ENCODE measurements around the gene EMID1.

EMID1 gene

DNA sequence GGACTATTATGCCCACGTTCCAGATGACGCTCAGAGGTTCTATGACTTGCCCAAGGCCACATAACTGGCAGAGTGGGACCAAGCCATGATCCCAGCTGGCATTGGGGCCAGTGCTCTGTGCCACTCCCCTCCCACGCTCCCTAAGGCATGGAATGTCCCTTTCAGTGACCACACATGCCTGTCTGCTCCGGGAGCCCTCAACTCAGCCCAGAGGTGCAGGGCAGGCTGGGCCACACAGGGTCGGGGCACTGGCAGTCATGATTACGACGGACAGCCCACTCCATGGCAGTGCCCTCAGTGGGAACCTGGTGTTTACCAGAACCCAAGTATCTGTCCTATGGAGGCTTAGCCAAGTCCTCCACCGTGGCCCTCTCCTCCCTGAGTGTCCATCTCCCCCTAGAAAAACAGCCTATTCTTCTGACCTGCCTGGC, 52.1 kb downstream of the EMID1 start:
- no peak overlapping the region for H3K9ac ChIP-seq (ENCODE audit: low read depth, low read length, poor library complexity, severe bottlenecking)
- 0 out of 2 replicates have a peak, but pooled peaks cover 3% of the 10 kb centered on the region for H3F3A ChIP-seq (ENCODE audit: low read depth)
- H3K9me3 ChIP-seq (ENCODE audit: insufficient read depth, low read depth, low read length): no peaks in the 10 kb centered on the region
- peaks cover 73% of the 10 kb centered on the region; the same call in 1 of the 2 replicates for H3K36me3 ChIP-seq (ENCODE audit: insufficient read depth, low read length)
- no peaks in the 10 kb centered on the region for H3K27me3 ChIP-seq (ENCODE audit: insufficient read depth, low read length, poor library complexity, severe bottlenecking)
- H4K20me1 ChIP-seq (ENCODE audit: insufficient read depth, low read length, poor library complexity, severe bottlenecking): no peaks in the 10 kb centered on the region
- no peaks in the 10 kb centered on the region for H3K79me2 ChIP-seq (ENCODE audit: insufficient read depth, low read length)
- H3K9me2 ChIP-seq (replicated peaks; ENCODE audit: low read depth, low read length): no peaks in the 10 kb centered on the region
- H3K4me2 ChIP-seq (ENCODE audit: low read depth, low read length, poor library complexity, severe bottlenecking): no peak overlapping the region
- no peaks in the 10 kb centered on the region for H3K4me1 ChIP-seq (ENCODE audit: insufficient read depth, low read length, poor library complexity, severe bottlenecking)
- no peak overlapping the region for H2AFZ ChIP-seq (ENCODE audit: low read length)
- TF ChIP-seq CTCF (conservative IDR thresholded peaks at IDR 0.05; ENCODE audit: low read length): no peak
- no peak for TF ChIP-seq EZH2phosphoT487 (IDR thresholded peaks at IDR 0.05; ENCODE audit: borderline replicate concordance)
- no peak overlapping the region for H3K4me3 ChIP-seq (ENCODE audit: low read length, poor library complexity, severe bottlenecking)

DNA sequence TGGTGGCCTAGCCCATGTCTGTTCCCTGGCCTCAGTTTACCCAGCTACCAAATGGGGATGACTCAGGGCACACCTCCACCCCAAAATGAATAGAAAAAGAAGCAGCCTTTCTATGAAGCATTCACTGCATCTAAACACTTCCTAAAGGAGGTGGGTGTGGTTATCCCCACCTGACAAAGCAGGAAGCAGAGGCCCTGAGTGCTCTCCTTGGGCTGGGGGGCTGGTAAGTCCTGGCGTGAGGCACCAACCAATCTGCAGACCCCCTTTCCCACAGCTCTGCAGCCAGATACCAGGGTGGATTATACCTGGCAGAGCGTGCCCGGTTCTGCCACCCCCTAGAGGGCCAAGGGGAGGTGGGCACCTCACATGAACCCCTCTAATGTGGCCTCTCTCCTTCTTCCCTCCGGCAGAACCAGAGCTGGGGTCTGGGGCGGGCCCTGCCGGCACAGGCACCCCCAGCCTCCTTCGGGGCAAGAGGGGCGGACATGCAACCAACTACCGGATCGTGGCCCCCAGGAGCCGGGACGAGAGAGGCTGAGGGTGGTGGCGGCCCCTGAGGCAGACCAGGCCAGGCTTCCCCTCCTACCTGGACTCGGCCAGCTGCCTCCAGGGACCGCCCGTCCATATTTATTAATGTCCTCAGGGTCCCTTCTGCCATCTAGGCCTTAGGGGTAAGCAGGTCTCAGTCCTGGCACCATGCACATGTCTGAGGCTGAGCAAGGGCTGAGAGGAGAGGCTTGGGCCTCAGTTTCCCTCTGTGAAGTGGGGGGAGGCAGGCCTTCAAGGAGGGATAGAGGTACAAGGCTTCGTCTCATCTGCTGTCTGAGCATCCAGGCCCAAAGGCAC, 52.9 kb downstream of the EMID1 start:
- Histone ChIP-seq H3K4me3 (ENCODE audit: low read length, poor library complexity, severe bottlenecking) (no peak overlapping the region), H2AFZ (ENCODE audit: low read length) (no peak overlapping the region), H3K9ac (ENCODE audit: low read depth, low read length, poor library complexity, severe bottlenecking) (no peak overlapping the region), H3K4me2 (ENCODE audit: low read depth, low read length, poor library complexity, severe bottlenecking) (no peak overlapping the region), H3K36me3 (ENCODE audit: insufficient read depth, low read length) (peaks cover 67% of the 10 kb centered on the region; the same call in 1 of the 2 replicates), H3F3A (ENCODE audit: low read depth) (0 out of 2 replicates have a peak, but pooled peaks cover 3% of the 10 kb centered on the region), H3K9me2 (replicated peaks; ENCODE audit: low read depth, low read length) (no peaks in the 10 kb centered on the region), H3K79me2 (ENCODE audit: insufficient read depth, low read length) (no peaks in the 10 kb centered on the region), H4K20me1 (ENCODE audit: insufficient read depth, low read length, poor library complexity, severe bottlenecking) (no peaks in the 10 kb centered on the region), H3K27me3 (ENCODE audit: insufficient read depth, low read length, poor library complexity, severe bottlenecking) (no peaks in the 10 kb centered on the region), H3K9me3 (ENCODE audit: insufficient read depth, low read depth, low read length) (no peaks in the 10 kb centered on the region), H3K4me1 (ENCODE audit: insufficient read depth, low read length, poor library complexity, severe bottlenecking) (no peaks in the 10 kb centered on the region)
- TF ChIP-seq EZH2phosphoT487 (IDR thresholded peaks at IDR 0.05; ENCODE audit: borderline replicate concordance): no peak
- no peak for TF ChIP-seq CTCF (conservative IDR thresholded peaks at IDR 0.05; ENCODE audit: low read length)

DNA sequence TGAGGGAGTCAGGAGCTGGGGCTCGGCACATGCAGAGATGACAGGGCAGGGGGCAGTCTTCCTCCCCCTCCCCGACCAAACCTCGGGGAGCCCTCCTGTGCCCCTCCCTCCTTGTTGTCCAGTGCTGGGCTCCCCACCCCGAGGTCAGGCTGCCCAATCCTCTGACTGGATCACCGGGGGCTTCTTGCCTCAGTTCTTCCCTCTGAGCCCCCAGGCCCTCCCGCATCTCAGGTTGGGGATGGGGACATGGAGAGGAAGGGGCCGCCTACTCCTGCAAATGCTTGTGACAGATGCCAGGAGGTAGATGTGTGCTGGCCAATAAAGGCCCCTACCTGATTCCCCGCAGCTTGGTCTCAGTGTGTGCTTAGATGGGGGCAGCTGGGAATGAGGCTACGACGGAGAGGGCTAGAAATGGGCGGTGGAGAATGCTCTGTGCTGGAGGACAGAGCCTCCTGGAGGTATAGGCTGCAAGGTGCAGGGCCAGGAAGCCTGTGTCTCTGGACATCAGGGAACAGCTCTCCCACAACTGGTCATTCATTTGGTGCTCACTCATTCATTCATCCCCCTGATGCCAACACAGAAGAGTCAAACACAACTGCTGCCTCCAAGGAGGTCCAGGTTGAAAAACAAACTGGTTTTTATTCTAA, 53.7 kb downstream of the EMID1 start:
- TF ChIP-seq EZH2phosphoT487 (IDR thresholded peaks at IDR 0.05; ENCODE audit: borderline replicate concordance) (no peak), CTCF (conservative IDR thresholded peaks at IDR 0.05; ENCODE audit: low read length) (peak; percentile 27; the same call in 1 of the 2 replicates)
- no peaks in the 10 kb centered on the region for H3K9me3 ChIP-seq (ENCODE audit: insufficient read depth, low read depth, low read length)
- no peak overlapping the region for H3K9ac ChIP-seq (ENCODE audit: low read depth, low read length, poor library complexity, severe bottlenecking)
- H3K79me2 ChIP-seq (ENCODE audit: insufficient read depth, low read length): no peaks in the 10 kb centered on the region; the same call in 1 of the 2 replicates
- H3K4me1 ChIP-seq (ENCODE audit: insufficient read depth, low read length, poor library complexity, severe bottlenecking): no peaks in the 10 kb centered on the region
- no peak overlapping the region for H3K4me3 ChIP-seq (ENCODE audit: low read length, poor library complexity, severe bottlenecking)
- peaks cover 62% of the 10 kb centered on the region; the same call in 1 of the 2 replicates for H3K36me3 ChIP-seq (ENCODE audit: insufficient read depth, low read length)
- H2AFZ ChIP-seq (ENCODE audit: low read length): no peak overlapping the region
- H3K9me2 ChIP-seq (replicated peaks; ENCODE audit: low read depth, low read length): no peaks in the 10 kb centered on the region
- no peaks in the 10 kb centered on the region for H4K20me1 ChIP-seq (ENCODE audit: insufficient read depth, low read length, poor library complexity, severe bottlenecking)
- no peak overlapping the region for H3K4me2 ChIP-seq (ENCODE audit: low read depth, low read length, poor library complexity, severe bottlenecking)
- H3F3A ChIP-seq (ENCODE audit: low read depth): 0 out of 2 replicates have a peak, but pooled peaks cover 3% of the 10 kb centered on the region
- H3K27me3 ChIP-seq (ENCODE audit: insufficient read depth, low read length, poor library complexity, severe bottlenecking): no peaks in the 10 kb centered on the region

All from Loucy (cell line).